Suprapubic skin (tissue), 4 donors: ENCODE results near the gene HAUS7. TPM values are rescaled to one million over a fixed set of nuclear protein-coding genes. Genes with fewer than 3 reads are reported as not detected.

Experiments used
- DNase-seq, 2 donors: peaks; one replicate each; pipeline ENCODE4 v3.0.0-alpha.2; 2019; ENCODE audit warnings: low spot score in 2 of 2
- H3K27ac ChIP-seq: fragments of 200-600 bp; sonication (generic); one replicate; pipeline ENCODE4 v1.5.1; 2019
- H3K27me3 ChIP-seq: fragments of 200-600 bp; sonication (generic); one replicate; pipeline ENCODE4 v1.5.1; 2019
- H3K36me3 ChIP-seq: fragments of 200-600 bp; sonication (generic); one replicate; pipeline ENCODE4 v1.5.1; 2019
- H3K4me1 ChIP-seq: fragments of 200-600 bp; sonication (generic); one replicate; pipeline ENCODE4 v1.5.1; 2019
- H3K4me3 ChIP-seq: fragments of 200-600 bp; sonication (generic); one replicate; pipeline ENCODE4 v1.5.1; 2019; ENCODE audit warnings: mild to moderate bottlenecking
- H3K9me3 ChIP-seq: fragments of 200-600 bp; sonication (generic); one replicate; pipeline ENCODE4 v1.5.1; 2019
- EP300 ChIP-seq: sonication (generic); formaldehyde crosslinking; IDR thresholded peaks from one replicate; pipeline ENCODE4 v1.6.1; 2017; ENCODE audit warnings: antibody characterized with exemption
- POLR2A ChIP-seq, 2 donors: fragments of 450-650 bp; IDR thresholded peaks; one replicate each; pipeline ENCODE4 v1.6.1; 2017; ENCODE audit warnings: antibody characterized with exemption in 2 of 2, mild to moderate bottlenecking in 2 of 2, moderate library complexity in 2 of 2
- POLR2AphosphoS5 ChIP-seq, 3 donors: sonication (generic); formaldehyde crosslinking; IDR thresholded peaks; one replicate each; pipeline ENCODE4 v1.6.1; 2017; ENCODE audit warnings: antibody characterized with exemption in 3 of 3
- WGBS: methylation state at CpG from one replicate; pipeline ENCODE4 v1.1.5; 2018; 5-methylcytosine and 5-hydroxymethylcytosine counted together
- total RNA-seq, 4 donors: library from RNA; depleted of rRNA; stranded (reverse); fragments of >200 nt; gene quantifications; one replicate each; pipeline ENCODE4 v1.1.0, GENCODE V29; 2016
- TF ChIP-seq, protein P1 (sequence below), 2 donors: fragments of 200-600 bp in 1 of 2; fragments of 450-650 bp in 1 of 2; sonication (generic) in 1 of 2; IDR thresholded peaks; one replicate each; pipeline ENCODE4 v1.5.1; 2016 to 2019; ENCODE audit warnings: antibody characterized with exemption in 2 of 2, mild to moderate bottlenecking in 1 of 2, moderate library complexity in 1 of 2

The HAUS7 gene
- total RNA-seq, 4 donors from 2014 or later: 16.4 to 43.4 (median 18.9) TPM

DNA sequence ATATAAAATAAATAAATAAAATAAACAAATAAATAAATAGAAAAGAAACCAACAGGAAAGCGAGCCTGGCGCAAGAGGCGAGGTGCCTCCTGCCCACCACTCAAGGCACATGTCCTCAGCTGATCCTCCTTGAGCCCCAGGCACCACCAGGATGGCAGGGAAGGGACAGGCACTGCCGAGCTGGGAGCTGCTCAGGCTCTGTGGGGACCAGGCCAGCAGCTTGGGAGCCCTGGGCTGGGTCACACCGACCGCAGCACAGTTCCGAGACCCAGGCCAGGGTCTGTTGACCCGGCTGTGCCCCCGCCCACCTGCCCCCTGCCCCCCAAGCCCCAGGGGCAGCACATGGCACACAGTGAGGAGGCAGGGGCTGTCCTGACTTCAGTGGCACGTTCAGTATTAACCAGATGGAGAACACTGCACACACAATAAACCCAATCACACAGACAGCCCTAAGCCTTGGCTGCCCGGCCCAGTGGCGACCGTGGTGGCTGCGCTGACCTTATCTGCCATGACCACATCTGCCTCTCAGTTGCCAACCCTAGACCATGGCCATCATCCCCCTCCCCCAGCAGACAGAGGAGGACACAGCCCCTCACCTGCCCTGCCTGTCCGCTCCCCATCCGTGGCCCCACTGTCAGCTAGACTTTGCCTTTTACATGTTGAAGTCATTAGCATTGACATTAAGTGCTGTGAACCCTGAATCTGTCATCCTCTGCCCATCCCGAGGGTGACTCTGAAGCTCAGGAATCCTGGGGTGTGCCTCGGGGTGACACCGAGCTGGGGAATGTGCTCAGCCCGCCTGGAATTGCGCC is 21.6 kb downstream of the HAUS7 start:
- DNase-seq: no peak
- WGBS: 94% methylated on average over 11 of the region's 21 CpGs
- Histone ChIP-seq H3K27ac (no peak overlapping the region), H3K4me3 (no peak overlapping the region), H3K36me3 (peaks cover 9% of the 10 kb centered on the region), H3K9me3 (no peaks in the 10 kb centered on the region), H3K4me1 (no peaks in the 10 kb centered on the region), H3K27me3 (no peaks in the 10 kb centered on the region)
- TF ChIP-seq, protein P1, sequence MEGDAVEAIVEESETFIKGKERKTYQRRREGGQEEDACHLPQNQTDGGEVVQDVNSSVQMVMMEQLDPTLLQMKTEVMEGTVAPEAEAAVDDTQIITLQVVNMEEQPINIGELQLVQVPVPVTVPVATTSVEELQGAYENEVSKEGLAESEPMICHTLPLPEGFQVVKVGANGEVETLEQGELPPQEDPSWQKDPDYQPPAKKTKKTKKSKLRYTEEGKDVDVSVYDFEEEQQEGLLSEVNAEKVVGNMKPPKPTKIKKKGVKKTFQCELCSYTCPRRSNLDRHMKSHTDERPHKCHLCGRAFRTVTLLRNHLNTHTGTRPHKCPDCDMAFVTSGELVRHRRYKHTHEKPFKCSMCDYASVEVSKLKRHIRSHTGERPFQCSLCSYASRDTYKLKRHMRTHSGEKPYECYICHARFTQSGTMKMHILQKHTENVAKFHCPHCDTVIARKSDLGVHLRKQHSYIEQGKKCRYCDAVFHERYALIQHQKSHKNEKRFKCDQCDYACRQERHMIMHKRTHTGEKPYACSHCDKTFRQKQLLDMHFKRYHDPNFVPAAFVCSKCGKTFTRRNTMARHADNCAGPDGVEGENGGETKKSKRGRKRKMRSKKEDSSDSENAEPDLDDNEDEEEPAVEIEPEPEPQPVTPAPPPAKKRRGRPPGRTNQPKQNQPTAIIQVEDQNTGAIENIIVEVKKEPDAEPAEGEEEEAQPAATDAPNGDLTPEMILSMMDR (IDR thresholded peaks at IDR 0.05): no peak
- TF ChIP-seq EP300 (no peak), POLR2A (IDR thresholded peaks at IDR 0.05) (no peak), POLR2AphosphoS5 (IDR thresholded peaks at IDR 0.05) (no peak)

DNA sequence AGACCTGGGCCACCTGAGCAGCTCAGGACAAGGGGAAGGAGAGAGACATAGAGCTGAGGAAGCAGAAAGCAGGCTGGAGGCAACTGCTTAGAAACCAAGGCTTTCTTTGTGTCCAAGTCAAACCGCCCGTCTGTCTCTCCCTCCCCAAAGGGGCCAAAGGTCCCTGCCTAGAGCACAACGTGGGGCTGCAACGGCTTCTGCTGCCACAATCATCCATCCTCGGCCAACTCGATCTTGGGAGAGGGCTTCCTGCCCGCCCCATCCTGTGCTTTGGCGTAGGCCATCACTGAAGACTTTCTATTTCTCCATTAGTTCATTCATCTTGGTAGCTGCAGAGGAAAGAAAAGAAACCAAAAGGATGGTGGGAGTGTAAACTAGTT is 22.8 kb downstream of the HAUS7 start:
- Histone ChIP-seq H3K4me3 (no peak overlapping the region), H3K27ac (no peak overlapping the region), H3K9me3 (no peaks in the 10 kb centered on the region), H3K36me3 (peaks cover 9% of the 10 kb centered on the region), H3K27me3 (no peaks in the 10 kb centered on the region), H3K4me1 (no peaks in the 10 kb centered on the region)
- DNase-seq: no peak
- no peak for TF ChIP-seq POLR2AphosphoS5 (IDR thresholded peaks at IDR 0.05)
- TF ChIP-seq, protein P1 (IDR thresholded peaks at IDR 0.05): no peak
- no peak for TF ChIP-seq POLR2A (IDR thresholded peaks at IDR 0.05)
- no peak for TF ChIP-seq EP300
- WGBS: 88% methylated on average over 8 of the region's 8 CpGs

GRCh38 chrX:153446950-153447580 is 23.3 kb downstream of the HAUS7 start:
- H3K27me3 ChIP-seq: no peaks in the 10 kb centered on the region
- no peaks in the 10 kb centered on the region for H3K4me1 ChIP-seq
- 89% methylated on average over 17 of the region's 17 CpGs for WGBS
- no peak for TF ChIP-seq EP300
- TF ChIP-seq, protein P1 (IDR thresholded peaks at IDR 0.05): no peak
- TF ChIP-seq POLR2A (IDR thresholded peaks at IDR 0.05): no peak
- TF ChIP-seq POLR2AphosphoS5 (IDR thresholded peaks at IDR 0.05): no peak
- peaks cover 9% of the 10 kb centered on the region for H3K36me3 ChIP-seq
- no peak overlapping the region for H3K4me3 ChIP-seq
- no peak for DNase-seq
- no peaks in the 10 kb centered on the region for H3K9me3 ChIP-seq
- no peak overlapping the region for H3K27ac ChIP-seq

DNA sequence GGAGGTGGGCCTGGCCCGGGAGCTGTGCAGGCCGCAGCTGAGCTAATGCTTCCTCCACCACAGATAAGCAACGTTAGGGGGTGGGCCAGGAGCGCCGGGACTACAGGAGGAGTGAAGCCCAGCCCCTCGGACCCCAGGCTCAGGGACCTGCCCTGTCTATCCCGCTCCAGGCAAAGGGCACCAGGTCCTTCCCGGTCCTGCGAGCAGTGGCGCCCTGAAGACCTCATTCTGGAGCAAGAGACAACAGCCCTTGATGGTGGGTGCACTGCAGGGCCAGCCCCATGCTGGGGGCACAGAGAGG is 23.8 kb downstream of the HAUS7 start:
- no peak for DNase-seq
- TF ChIP-seq EP300 (no peak), POLR2A (IDR thresholded peaks at IDR 0.05) (no peak), POLR2AphosphoS5 (IDR thresholded peaks at IDR 0.05) (no peak)
- TF ChIP-seq, protein P1 (IDR thresholded peaks at IDR 0.05): no peak
- H3K27ac ChIP-seq: no peak overlapping the region
- no peak overlapping the region for H3K4me3 ChIP-seq
- H3K4me1 ChIP-seq: no peaks in the 10 kb centered on the region
- peaks cover 9% of the 10 kb centered on the region for H3K36me3 ChIP-seq
- H3K27me3 ChIP-seq: no peaks in the 10 kb centered on the region
- H3K9me3 ChIP-seq: no peaks in the 10 kb centered on the region
- WGBS: 100% methylated on average over 1 of the region's 10 CpGs

DNA sequence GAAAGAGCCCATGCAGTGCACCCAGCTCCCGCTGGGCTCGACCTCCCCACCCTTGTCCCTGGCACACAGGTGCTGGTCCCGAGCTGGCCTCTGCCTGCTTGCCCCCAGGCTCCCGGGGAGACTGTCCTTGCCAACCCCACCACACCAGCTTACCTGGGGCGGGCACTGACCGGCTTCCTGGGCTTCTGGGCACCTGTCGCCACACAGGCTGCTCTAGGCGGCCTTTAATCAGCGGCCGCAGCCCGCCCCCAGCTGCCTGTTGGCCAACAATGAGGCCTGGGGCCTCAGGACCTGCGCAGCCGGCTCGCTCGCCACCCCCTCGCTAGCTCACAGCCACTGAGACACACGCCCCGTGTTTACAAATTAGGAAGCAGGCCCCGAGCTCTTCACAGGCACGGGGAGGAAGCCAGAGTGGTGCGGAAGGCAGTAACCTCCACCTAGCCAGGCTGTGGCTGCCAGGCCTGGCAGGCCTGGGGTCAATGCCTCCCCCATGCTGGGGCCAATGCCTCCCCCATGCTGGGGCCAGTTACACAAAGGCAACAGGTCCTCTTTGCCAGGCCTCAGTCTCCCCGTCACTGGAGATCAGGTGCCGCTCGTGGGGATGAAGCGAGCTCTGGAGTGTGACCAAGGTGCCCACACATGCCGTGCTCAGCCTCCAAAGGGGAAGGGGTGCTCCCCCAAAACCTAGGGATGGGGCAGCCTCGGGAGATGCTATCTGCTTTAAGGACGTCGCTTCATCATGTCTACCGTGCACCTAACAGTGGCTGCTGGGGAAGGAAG is 24.3 kb downstream of the HAUS7 start, which contains the start of gene TREX2:
Gene TREX2, minus strand, starts transcription at position 201 of the 780 bp plus-strand sequence. CDS start 626 bp downstream, outside the sequence.
- no peak for DNase-seq
- H3K36me3 ChIP-seq: peaks cover 9% of the 10 kb centered on the region
- H3K27me3 ChIP-seq: no peaks in the 10 kb centered on the region
- no peak within 1 kb of the TSS for H3K27ac ChIP-seq
- TF ChIP-seq EP300: no peak
- no peak for TF ChIP-seq POLR2AphosphoS5 (IDR thresholded peaks at IDR 0.05)
- TF ChIP-seq, protein P1 (IDR thresholded peaks at IDR 0.05): no peak
- TF ChIP-seq POLR2A (IDR thresholded peaks at IDR 0.05): no peak
- H3K9me3 ChIP-seq: no peaks in the 10 kb centered on the region
- 59% methylated on average over 20 of the region's 30 CpGs for WGBS
- no peak within 1 kb of the TSS for H3K4me3 ChIP-seq
- H3K4me1 ChIP-seq: no peaks in the 10 kb centered on the region
